Liver (tissue), 9 donors: Measurements from ENCODE around the gene LAMC2. TPM values are rescaled to one million over a fixed set of nuclear protein-coding genes. Genes with fewer than 3 reads are reported as not detected.

ENCODE experiments used
- DNase-seq: peaks from one replicate; pipeline ENCODE4 v3.0.0-alpha.2; 2017; ENCODE audit warnings: low spot score
- H3K27ac ChIP-seq, 2 donors: one replicate each; pipeline ENCODE4 v1.7.0; 2013; ENCODE audit warnings: inconsistent platforms in 2 of 2, low read length in 2 of 2, control low read depth in 1 of 2, low read depth in 1 of 2, mild to moderate bottlenecking in 1 of 2
- H3K27me3 ChIP-seq, 4 donors: one replicate each; pipeline versions ENCODE4 v1.6.1 to v1.7.0; 2013; ENCODE audit warnings: low read length in 3 of 4, inconsistent platforms in 1 of 4, mild to moderate bottlenecking in 1 of 4, moderate library complexity in 1 of 4; ENCODE audit not compliant: control insufficient read depth in 4 of 4, insufficient read depth in 4 of 4
- H3K36me3 ChIP-seq, 4 donors: one replicate each; pipeline versions ENCODE4 v1.6.1 to v1.7.0; 2013; ENCODE audit warnings: low read length in 3 of 4, mild to moderate bottlenecking in 3 of 4, low read depth in 1 of 4, moderate library complexity in 1 of 4; ENCODE audit not compliant: control insufficient read depth in 4 of 4, insufficient read depth in 3 of 4
- H3K4me1 ChIP-seq, 4 donors: one replicate each; pipeline versions ENCODE4 v1.6.1 to v1.7.0; 2013; ENCODE audit warnings: low read length in 3 of 4, mild to moderate bottlenecking in 3 of 4, moderate library complexity in 1 of 4; ENCODE audit not compliant: control insufficient read depth in 4 of 4, insufficient read depth in 4 of 4
- H3K4me3 ChIP-seq, 3 donors: one replicate each; pipeline versions ENCODE4 v1.6.1 to v1.7.0; 2013; ENCODE audit warnings: low read length in 3 of 3, control low read depth in 1 of 3, low read depth in 1 of 3, mild to moderate bottlenecking in 1 of 3
- H3K9ac ChIP-seq, 2 donors: one replicate each; pipeline ENCODE4 v1.7.0; 2013; ENCODE audit warnings: low read length in 2 of 2, mild to moderate bottlenecking in 2 of 2, moderate library complexity in 2 of 2, control low read depth in 1 of 2, low read depth in 1 of 2
- H3K9me3 ChIP-seq, 4 donors: one replicate each; pipeline versions ENCODE4 v1.6.1 to v1.7.0; 2013; ENCODE audit warnings: low read length in 3 of 4; ENCODE audit not compliant: control insufficient read depth in 4 of 4
- EGR1 ChIP-seq, 2 donors: IDR thresholded peaks; 2 replicates each; pipeline ENCODE4 v1.6.1; 2016 to 2018; ENCODE audit warnings: antibody characterized with exemption in 2 of 2, low read depth in 2 of 2
- FOXA1 ChIP-seq: IDR thresholded peaks from 2 replicates; pipeline ENCODE4 v1.6.1; 2016; ENCODE audit warnings: antibody characterized with exemption
- FOXA2 ChIP-seq: IDR thresholded peaks from 2 replicates; pipeline ENCODE4 v1.6.1; 2016; ENCODE audit warnings: antibody characterized with exemption
- HNF4A ChIP-seq, 2 donors: conservative IDR thresholded peaks; 2 replicates each; pipeline ENCODE4 v1.6.1; 2016; ENCODE audit warnings: antibody characterized with exemption in 2 of 2, mild to moderate bottlenecking in 2 of 2
- JUND ChIP-seq, 2 donors: IDR thresholded peaks; 2 replicates each; pipeline ENCODE4 v1.6.1; 2016; ENCODE audit warnings: antibody characterized with exemption in 2 of 2
- RAD21 ChIP-seq, 2 donors: IDR thresholded peaks; 2 replicates each; pipeline ENCODE4 v1.6.1; 2016; ENCODE audit warnings: antibody characterized with exemption in 2 of 2, mild to moderate bottlenecking in 2 of 2
- RXRA ChIP-seq, 2 donors: IDR thresholded peaks; 2 replicates each; pipeline ENCODE4 v1.6.1; 2017 to 2018; ENCODE audit warnings: antibody characterized with exemption in 2 of 2, mild to moderate bottlenecking in 1 of 2
- SP1 ChIP-seq: IDR thresholded peaks from 2 replicates; pipeline ENCODE4 v1.6.1; 2018; ENCODE audit warnings: antibody characterized with exemption, mild to moderate bottlenecking
- YY1 ChIP-seq: IDR thresholded peaks from 2 replicates; pipeline ENCODE4 v1.6.1; 2016; ENCODE audit warnings: antibody characterized with exemption, mild to moderate bottlenecking
- WGBS: extraction: QIAGEN DNeasy Blood & Tissue Kit; methylation state at CpG from one replicate; pipeline ENCODE4 v1.1.7; 2013; 5-methylcytosine and 5-hydroxymethylcytosine counted together
- polyA plus RNA-seq, 2 donors: library from polyadenylated mRNA; stranded (reverse) in 1 of 2; unstranded in 1 of 2; fragments of 200-250 nt in 1 of 2; fragments of >200 nt in 1 of 2; fragmentation: Nextera tagmentation in 1 of 2; extraction: Ambion mirVana in 1 of 2; gene quantifications; one replicate each; pipeline versions ENCODE4 v1.2.1 to v1.2.3, GENCODE V29; 2013 to 2015
- total RNA-seq, 2 donors: library from RNA; depleted of rRNA; stranded (reverse); fragments of >200 nt; gene quantifications; one replicate each; pipeline ENCODE4 v1.2.3, GENCODE V29; 2014
- TF ChIP-seq, protein P1 (sequence below): IDR thresholded peaks from 2 replicates; pipeline ENCODE4 v1.6.1; 2016; ENCODE audit warnings: antibody characterized with exemption
- TF ChIP-seq, protein P2 (sequence below): IDR thresholded peaks from 2 replicates; pipeline ENCODE4 v1.6.1; 2016; ENCODE audit warnings: antibody characterized with exemption
- TF ChIP-seq, protein P3 (sequence below): fragments of 150-350 bp; IDR thresholded peaks from 2 replicates; pipeline ENCODE4 v1.5.1; 2017; ENCODE audit warnings: improper control_type of control experiment, low read depth, low read length; ENCODE audit not compliant: missing input control
- TF ChIP-seq, protein P4 (sequence below): IDR thresholded peaks from 2 replicates; pipeline ENCODE4 v1.6.1; 2016; ENCODE audit warnings: antibody characterized with exemption, mild to moderate bottlenecking
- donor health status: healthy.
- donor health status: healthy.
- donor health status: healthy.
- donor health status: healthy.
- donor health status: healthy.

The LAMC2 gene
- total and polyA plus RNA-seq, 4 donors = 0.05 to 0.42 (median 0.16) TPM

DNA sequence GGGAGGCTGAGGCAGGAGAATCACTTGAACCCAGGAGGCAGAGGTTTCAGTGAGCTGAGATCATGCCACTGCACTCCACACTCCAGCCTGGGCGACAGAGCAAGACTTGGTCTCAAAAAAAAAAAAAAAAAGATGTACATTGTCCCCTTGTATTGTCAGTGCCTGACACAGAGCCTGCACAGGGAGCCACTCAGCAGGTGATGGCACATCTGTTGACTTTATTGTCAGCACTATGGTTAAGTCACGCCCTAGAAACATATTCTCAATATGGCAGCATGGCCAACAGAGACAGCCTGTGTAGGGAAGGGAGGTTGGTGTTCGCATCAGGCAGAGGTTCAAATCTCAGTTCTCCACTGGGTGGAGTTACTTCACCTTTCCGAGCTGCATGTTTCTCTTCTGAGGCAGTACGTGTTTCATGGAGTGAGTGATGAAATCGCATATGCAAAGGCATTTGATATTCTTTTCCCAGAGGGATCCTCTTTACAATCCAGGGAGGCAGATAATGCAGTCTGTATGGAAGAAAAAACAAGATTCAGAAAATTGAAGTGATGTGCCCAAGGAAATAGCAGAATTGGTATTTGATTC lies 20.6 kb downstream of the LAMC2 start:
- H3K4me3 ChIP-seq = no peak overlapping the region
- H3K36me3 ChIP-seq = no peaks in the 10 kb centered on the region
- WGBS = 96% methylated on average over 6 of the region's 6 CpGs
- H3K9me3 ChIP-seq = no peaks in the 10 kb centered on the region
- TF ChIP-seq SP1 = no peak
- TF ChIP-seq YY1 = no peak
- TF ChIP-seq HNF4A (conservative IDR thresholded peaks at IDR 0.05) = no peak
- H3K27me3 ChIP-seq = no peaks in the 10 kb centered on the region
- no peak for DNase-seq
- H3K4me1 ChIP-seq = peaks cover 4 to 7% (median 6%) of the 10 kb centered on the region in 4 donors
- no peak overlapping the region for H3K9ac ChIP-seq
- H3K27ac ChIP-seq = no peak overlapping the region

DNA sequence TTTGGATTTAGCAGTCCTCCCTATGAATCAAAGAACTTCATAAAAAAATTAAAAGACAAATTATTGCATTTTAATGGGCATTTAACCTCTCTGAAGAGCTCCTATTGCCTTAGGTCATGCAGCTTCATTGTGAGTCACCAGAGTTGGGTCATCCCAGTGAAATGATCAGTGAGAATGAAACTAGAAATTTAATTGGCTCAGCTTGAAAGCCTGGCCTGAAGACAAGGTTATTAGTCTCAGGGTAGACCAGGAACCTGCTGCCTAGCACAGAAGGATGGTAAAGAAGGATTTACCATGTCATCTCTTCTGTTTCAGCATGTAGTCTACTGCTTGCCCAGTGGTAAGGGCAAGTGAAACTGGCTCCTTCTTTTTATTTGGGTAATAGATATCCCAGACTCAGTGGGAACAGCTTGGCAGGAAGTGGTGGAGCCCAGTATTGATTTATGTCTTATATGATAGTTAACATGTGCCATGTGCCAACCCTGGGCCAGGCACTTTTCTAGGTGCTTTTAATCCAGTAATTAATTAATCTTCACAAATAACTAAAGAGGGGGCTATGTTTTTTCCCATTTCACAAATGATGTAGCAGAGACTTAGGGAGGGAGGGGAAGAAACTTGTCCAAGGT lies 23.6 kb downstream of the LAMC2 start:
- H3K36me3 ChIP-seq = no peaks in the 10 kb centered on the region
- no peak overlapping the region for H3K4me3 ChIP-seq
- DNase-seq = no peak
- no peak overlapping the region for H3K27ac ChIP-seq
- no peaks in the 10 kb centered on the region for H3K9me3 ChIP-seq
- H3K4me1 ChIP-seq = peaks cover 4 to 7% (median 6%) of the 10 kb centered on the region in 4 donors
- TF ChIP-seq, protein P1, sequence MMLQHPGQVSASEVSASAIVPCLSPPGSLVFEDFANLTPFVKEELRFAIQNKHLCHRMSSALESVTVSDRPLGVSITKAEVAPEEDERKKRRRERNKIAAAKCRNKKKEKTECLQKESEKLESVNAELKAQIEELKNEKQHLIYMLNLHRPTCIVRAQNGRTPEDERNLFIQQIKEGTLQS = peak; percentile 83
- TF ChIP-seq HNF4A (conservative IDR thresholded peaks at IDR 0.05) = no peak
- TF ChIP-seq RAD21 (IDR thresholded peaks at IDR 0.05) = no peak
- TF ChIP-seq JUND (IDR thresholded peaks at IDR 0.05) = peak; percentile 82 to 83
- TF ChIP-seq, protein P2, sequence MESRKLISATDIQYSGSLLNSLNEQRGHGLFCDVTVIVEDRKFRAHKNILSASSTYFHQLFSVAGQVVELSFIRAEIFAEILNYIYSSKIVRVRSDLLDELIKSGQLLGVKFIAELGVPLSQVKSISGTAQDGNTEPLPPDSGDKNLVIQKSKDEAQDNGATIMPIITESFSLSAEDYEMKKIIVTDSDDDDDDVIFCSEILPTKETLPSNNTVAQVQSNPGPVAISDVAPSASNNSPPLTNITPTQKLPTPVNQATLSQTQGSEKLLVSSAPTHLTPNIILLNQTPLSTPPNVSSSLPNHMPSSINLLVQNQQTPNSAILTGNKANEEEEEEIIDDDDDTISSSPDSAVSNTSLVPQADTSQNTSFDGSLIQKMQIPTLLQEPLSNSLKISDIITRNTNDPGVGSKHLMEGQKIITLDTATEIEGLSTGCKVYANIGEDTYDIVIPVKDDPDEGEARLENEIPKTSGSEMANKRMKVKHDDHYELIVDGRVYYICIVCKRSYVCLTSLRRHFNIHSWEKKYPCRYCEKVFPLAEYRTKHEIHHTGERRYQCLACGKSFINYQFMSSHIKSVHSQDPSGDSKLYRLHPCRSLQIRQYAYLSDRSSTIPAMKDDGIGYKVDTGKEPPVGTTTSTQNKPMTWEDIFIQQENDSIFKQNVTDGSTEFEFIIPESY = no peak
- no peak for TF ChIP-seq EGR1 (IDR thresholded peaks at IDR 0.05; ENCODE audit: low read depth in 2 of 2)
- TF ChIP-seq, protein P3, sequence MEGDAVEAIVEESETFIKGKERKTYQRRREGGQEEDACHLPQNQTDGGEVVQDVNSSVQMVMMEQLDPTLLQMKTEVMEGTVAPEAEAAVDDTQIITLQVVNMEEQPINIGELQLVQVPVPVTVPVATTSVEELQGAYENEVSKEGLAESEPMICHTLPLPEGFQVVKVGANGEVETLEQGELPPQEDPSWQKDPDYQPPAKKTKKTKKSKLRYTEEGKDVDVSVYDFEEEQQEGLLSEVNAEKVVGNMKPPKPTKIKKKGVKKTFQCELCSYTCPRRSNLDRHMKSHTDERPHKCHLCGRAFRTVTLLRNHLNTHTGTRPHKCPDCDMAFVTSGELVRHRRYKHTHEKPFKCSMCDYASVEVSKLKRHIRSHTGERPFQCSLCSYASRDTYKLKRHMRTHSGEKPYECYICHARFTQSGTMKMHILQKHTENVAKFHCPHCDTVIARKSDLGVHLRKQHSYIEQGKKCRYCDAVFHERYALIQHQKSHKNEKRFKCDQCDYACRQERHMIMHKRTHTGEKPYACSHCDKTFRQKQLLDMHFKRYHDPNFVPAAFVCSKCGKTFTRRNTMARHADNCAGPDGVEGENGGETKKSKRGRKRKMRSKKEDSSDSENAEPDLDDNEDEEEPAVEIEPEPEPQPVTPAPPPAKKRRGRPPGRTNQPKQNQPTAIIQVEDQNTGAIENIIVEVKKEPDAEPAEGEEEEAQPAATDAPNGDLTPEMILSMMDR = no peak
- H3K27me3 ChIP-seq = no peaks in the 10 kb centered on the region
- H3K9ac ChIP-seq = no peak overlapping the region

DNA sequence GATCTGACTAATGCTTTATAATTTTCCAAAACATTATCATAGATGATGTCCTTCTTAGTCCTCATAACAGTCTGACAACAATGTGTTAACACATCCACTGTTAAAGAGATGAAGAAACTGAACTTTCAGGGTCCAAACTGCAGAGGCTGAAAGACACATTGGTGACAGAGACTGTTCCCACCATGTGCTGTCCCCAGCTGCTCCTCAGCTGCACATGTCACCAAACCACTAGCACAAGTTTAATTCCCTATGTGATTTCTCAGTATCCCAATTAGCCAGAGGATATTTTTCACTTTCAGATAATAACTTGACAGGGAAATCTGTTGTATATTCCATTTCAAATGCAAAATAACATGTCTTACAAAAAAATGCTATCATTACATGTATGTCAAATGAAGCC lies 24.6 kb downstream of the LAMC2 start:
- no peak overlapping the region for H3K4me3 ChIP-seq
- no peak for DNase-seq
- TF ChIP-seq, protein P4, sequence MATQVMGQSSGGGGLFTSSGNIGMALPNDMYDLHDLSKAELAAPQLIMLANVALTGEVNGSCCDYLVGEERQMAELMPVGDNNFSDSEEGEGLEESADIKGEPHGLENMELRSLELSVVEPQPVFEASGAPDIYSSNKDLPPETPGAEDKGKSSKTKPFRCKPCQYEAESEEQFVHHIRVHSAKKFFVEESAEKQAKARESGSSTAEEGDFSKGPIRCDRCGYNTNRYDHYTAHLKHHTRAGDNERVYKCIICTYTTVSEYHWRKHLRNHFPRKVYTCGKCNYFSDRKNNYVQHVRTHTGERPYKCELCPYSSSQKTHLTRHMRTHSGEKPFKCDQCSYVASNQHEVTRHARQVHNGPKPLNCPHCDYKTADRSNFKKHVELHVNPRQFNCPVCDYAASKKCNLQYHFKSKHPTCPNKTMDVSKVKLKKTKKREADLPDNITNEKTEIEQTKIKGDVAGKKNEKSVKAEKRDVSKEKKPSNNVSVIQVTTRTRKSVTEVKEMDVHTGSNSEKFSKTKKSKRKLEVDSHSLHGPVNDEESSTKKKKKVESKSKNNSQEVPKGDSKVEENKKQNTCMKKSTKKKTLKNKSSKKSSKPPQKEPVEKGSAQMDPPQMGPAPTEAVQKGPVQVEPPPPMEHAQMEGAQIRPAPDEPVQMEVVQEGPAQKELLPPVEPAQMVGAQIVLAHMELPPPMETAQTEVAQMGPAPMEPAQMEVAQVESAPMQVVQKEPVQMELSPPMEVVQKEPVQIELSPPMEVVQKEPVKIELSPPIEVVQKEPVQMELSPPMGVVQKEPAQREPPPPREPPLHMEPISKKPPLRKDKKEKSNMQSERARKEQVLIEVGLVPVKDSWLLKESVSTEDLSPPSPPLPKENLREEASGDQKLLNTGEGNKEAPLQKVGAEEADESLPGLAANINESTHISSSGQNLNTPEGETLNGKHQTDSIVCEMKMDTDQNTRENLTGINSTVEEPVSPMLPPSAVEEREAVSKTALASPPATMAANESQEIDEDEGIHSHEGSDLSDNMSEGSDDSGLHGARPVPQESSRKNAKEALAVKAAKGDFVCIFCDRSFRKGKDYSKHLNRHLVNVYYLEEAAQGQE = no peak
- no peak for TF ChIP-seq RXRA (IDR thresholded peaks at IDR 0.05)
- no peak for TF ChIP-seq RAD21 (IDR thresholded peaks at IDR 0.05)
- TF ChIP-seq FOXA2 = no peak
- TF ChIP-seq EGR1 (IDR thresholded peaks at IDR 0.05; ENCODE audit: low read depth in 2 of 2) = no peak
- TF ChIP-seq HNF4A (conservative IDR thresholded peaks at IDR 0.05) = no peak
- no peak for TF ChIP-seq FOXA1
- TF ChIP-seq, protein P1 = no peak
- no peak overlapping the region for H3K9ac ChIP-seq
- H3K36me3 ChIP-seq = no peaks in the 10 kb centered on the region
- H3K27me3 ChIP-seq = no peaks in the 10 kb centered on the region
- H3K9me3 ChIP-seq = no peaks in the 10 kb centered on the region
- H3K27ac ChIP-seq = no peak overlapping the region
- peaks cover 2 to 3% (median 2%) of the 10 kb centered on the region in 4 donors for H3K4me1 ChIP-seq
